Left ventricle myocardium inferior (tissue), 1 donor: Measurements from ENCODE around the gene SYT11. TPM values are rescaled to one million over a fixed set of nuclear protein-coding genes. Genes with fewer than 3 reads are reported as not detected.

ENCODE experiments used
- DNase-seq: peaks from one replicate; pipeline ENCODE4 v3.0.0-alpha.2; 2020
- H3K27ac ChIP-seq: fragments of 200-600 bp; replicated peaks from 2 replicates; pipeline ENCODE4 v1.8.0; 2021
- H3K27me3 ChIP-seq: fragments of 200-600 bp; 2 replicates; pipeline ENCODE4 v1.8.0; 2021; ENCODE audit warnings: low read depth
- H3K36me3 ChIP-seq: fragments of 200-600 bp; 2 replicates; pipeline ENCODE4 v1.8.0; 2021
- H3K4me1 ChIP-seq: fragments of 200-600 bp; 2 replicates; pipeline ENCODE4 v1.8.0; 2021
- H3K4me3 ChIP-seq: fragments of 200-600 bp; 2 replicates; pipeline ENCODE4 v1.8.0; 2021; ENCODE audit warnings: mild to moderate bottlenecking, moderate library complexity
- H3K9me3 ChIP-seq: fragments of 200-600 bp; replicated peaks from 2 replicates; pipeline ENCODE4 v1.8.0; 2021
- CTCF ChIP-seq: fragments of 200-600 bp; IDR thresholded peaks from 2 replicates; pipeline ENCODE4 v1.8.0; 2021; ENCODE audit warnings: antibody characterized with exemption, mild to moderate bottlenecking, borderline replicate concordance
- intact Hi-C: fragments of 100-400 bp; cut with micrococcal nuclease; formaldehyde crosslinking; loops from one replicate; pipeline ENCODE4 v1.11.0; 2022
- long read RNA-seq: library from polyadenylated mRNA; unstranded; transcript quantifications from one replicate; pipeline ENCODE4 v2.0.0, GENCODE V29; 2021
- total RNA-seq: library from RNA; stranded (reverse); fragmentation: NEBNext Ultra II Directional; extraction: Animal tissue kit (Norgen Biotek cat#: 25700); gene quantifications from one replicate; pipeline ENCODE4 v1.2.1, GENCODE V29; 2021
- donor health status: DM: no; HTN: yes; CAD: no; lungs with severe emphysema.

The SYT11 gene, protein sequence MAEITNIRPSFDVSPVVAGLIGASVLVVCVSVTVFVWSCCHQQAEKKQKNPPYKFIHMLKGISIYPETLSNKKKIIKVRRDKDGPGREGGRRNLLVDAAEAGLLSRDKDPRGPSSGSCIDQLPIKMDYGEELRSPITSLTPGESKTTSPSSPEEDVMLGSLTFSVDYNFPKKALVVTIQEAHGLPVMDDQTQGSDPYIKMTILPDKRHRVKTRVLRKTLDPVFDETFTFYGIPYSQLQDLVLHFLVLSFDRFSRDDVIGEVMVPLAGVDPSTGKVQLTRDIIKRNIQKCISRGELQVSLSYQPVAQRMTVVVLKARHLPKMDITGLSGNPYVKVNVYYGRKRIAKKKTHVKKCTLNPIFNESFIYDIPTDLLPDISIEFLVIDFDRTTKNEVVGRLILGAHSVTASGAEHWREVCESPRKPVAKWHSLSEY
- total RNA-seq, result 11.1 TPM
- long read RNA-seq, full-length matches to known transcripts, result 9 of 21 reads
- long read RNA-seq, partial matches to known transcripts, result 8 of 21 reads
- long read RNA-seq, other reads (novel, unspliced or antisense), result 4 of 21 reads

DNA sequence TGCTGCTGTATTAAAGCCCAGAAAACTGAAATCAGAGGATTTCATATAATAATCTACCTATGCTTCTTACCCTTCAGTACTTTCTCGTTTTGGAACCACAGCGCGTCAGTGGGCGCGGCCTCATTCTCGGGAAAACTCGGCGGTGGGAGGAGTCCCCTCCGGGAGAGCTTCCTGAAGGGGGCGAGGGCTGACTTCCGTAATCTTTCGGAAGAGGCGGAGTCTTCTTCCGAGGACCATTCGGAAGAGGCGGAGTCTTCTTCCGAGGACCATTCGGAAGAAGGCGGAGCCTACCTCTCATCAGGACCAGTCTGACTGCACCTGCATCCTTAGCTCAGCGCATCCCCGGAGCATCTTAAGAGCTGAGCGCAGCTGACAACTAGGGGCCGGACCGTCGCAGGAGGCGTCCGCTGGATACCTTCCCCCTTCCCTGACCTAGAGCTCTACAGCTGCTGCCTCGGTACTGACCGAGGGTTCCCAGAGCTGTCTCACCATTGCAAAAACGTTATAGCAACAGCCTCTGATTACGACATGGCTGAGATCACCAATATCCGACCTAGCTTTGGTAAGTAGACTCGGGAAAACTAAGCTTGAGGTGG lies at the start of gene SYT11:
SYT11 (plus strand) TSS at position 334 of the 596 bp plus-strand sequence; CDS start at position 529, 195 bp downstream.
- Histone ChIP-seq H3K27me3 (no peaks in the 10 kb centered on the region), H3K4me3 (peak within 1 kb of the TSS; percentile 67), H3K36me3 (peaks cover 4% of the 10 kb centered on the region), H3K27ac (peak within 1 kb of the TSS; percentile 90), H3K9me3 (no peaks in the 10 kb centered on the region), H3K4me1 (peaks cover 54% of the 10 kb centered on the region)
- intact Hi-C loops, result no loop called here
- TF ChIP-seq CTCF, result peak; percentile 18
- peak; percentile 95 for DNase-seq

- H3K36me3 ChIP-seq, result peaks cover 84% of the 10 kb centered on the region
- intact Hi-C loops, result no loop called here
Measured at GRCh38 chr1:155812878-155813277, 46.5 kb upstream of the SYT11 start.

GRCh38 chr1:155813672-155814071 lies 45.7 kb upstream of the SYT11 start:
- no peaks in the 10 kb centered on the region for H3K4me1 ChIP-seq
- peaks cover 84% of the 10 kb centered on the region for H3K36me3 ChIP-seq
- TF ChIP-seq CTCF, result no peak
- no peak for DNase-seq
- no peak overlapping the region for H3K27ac ChIP-seq
- intact Hi-C loops, result no loop called here
- H3K9me3 ChIP-seq, result no peaks in the 10 kb centered on the region
- no peaks in the 10 kb centered on the region for H3K27me3 ChIP-seq
- H3K4me3 ChIP-seq, result no peak overlapping the region

More at GRCh38 chr1:155812878-155813277, 46.5 kb upstream of the SYT11 start:
- DNase-seq, result no peak
- Histone ChIP-seq H3K4me1 (no peaks in the 10 kb centered on the region), H3K27ac (no peak overlapping the region), H3K9me3 (no peaks in the 10 kb centered on the region), H3K27me3 (no peaks in the 10 kb centered on the region), H3K4me3 (no peak overlapping the region)
- TF ChIP-seq CTCF, result no peak

DNA sequence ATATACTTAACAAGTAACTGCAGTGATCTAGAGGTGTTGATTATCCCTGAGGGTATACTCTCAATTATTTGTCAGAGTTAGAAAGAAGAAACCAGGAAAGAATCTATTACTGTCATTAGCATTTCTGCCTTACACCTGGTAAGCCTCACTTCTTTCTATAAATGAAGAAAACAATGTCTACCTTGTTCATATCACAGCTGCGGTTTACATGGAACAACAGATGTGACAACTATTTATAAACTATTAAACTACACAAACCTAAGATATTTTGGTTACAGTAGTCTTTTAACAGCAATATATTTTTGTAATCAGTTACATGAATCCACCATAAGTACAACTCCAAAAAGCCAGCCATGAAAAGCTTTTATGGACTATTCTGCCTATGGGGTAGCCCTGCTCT lies 43.0 kb upstream of the SYT11 start:
- no peaks in the 10 kb centered on the region for H3K9me3 ChIP-seq
- DNase-seq, result no peak
- intact Hi-C loops, result no loop called here
- H3K4me3 ChIP-seq, result no peak overlapping the region
- no peak for TF ChIP-seq CTCF
- no peak overlapping the region for H3K27ac ChIP-seq
- no peaks in the 10 kb centered on the region for H3K27me3 ChIP-seq
- peaks cover 93% of the 10 kb centered on the region for H3K36me3 ChIP-seq
- H3K4me1 ChIP-seq, result no peaks in the 10 kb centered on the region

DNA sequence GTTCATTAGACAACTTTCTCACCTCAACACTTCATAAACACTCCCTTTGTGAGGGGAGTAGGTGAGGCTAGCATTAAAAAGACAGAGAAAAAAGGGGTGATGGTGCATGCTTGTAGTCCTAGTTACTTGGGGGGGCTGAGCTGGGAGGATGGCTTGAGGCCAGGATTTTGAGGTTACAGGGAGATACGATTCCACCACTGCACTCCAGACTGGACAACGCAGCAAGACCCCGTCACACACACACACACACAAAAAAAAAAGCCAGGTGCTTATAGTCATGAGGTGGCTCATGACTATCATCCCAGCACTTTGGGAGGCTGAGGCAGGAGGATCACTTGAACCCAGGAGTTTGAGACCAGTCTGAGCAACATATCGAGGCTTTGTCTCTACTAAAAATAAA lies 31.9 kb upstream of the SYT11 start:
- no peak for DNase-seq
- Histone ChIP-seq H3K4me3 (no peak overlapping the region), H3K4me1 (no peaks in the 10 kb centered on the region), H3K27me3 (no peaks in the 10 kb centered on the region), H3K9me3 (no peaks in the 10 kb centered on the region), H3K36me3 (peaks cover 42% of the 10 kb centered on the region), H3K27ac (no peak overlapping the region)
- intact Hi-C loops, result no loop called here
- TF ChIP-seq CTCF, result no peak
